GM10248 (cell line): ENCODE data around the gene BET1.

Source experiments
- CTCF ChIA-PET: fragments of 300-600 bp; sonication (Branson Sonifier 250); formaldehyde crosslinking; extraction: SDS; loops from one replicate; lab custom pipeline; 2021; ENCODE audit warnings: antibody characterized with exemption; lab: Yijun Ruan, JAX
- POLR2A ChIA-PET: fragments of 350-650 bp; sonication (Branson Sonifier 250); formaldehyde crosslinking; extraction: SDS; loops from one replicate; lab custom pipeline; 2020; ENCODE audit warnings: antibody characterized with exemption; lab: Yijun Ruan, JAX
- DNase-seq: peaks from one replicate; pipeline ENCODE4 v3.0.0; 2012; ENCODE audit errors: extremely low spot score
- CTCF ChIP-seq: IDR thresholded peaks from 2 replicates; pipeline ENCODE4 v1.5.1; 2012; ENCODE audit warnings: mild to moderate bottlenecking, low read depth; ENCODE audit errors: extremely low read depth, missing control alignments, control extremely low read depth

Gene BET1

DNA sequence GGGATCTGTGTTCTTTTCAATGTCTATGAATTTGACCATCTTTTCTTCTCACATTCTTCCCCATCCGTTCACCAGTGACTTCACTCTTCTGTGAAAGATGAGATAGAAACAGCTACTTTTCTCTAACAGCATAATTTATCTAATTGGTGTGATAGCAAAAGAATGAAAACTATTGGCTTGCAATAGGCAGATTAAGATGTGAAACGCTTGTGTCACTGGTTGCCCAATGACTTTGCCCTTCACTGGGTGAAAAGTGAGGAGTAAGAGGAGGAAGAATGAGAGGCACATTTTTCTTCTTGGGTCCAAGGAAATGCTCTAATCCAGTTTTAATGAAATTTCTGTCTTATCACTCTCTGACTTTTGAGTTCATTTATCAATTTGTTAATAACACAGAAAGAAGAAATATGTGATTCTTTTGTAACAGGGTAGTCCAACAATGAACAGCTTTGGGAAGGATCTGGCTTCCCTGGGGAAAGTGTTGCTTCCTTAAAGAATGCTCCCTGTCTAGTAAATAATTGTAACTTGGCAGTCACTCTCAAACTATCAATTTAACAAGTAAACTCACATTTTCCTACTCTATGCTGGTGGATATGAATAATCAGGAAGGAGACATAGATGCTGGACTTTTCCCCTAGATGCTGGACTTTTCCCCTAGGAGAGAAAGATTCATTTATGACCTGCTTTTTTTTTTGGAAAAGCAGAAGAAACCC is 35.1 kb downstream of the BET1 start:
- POLR2A ChIA-PET = no interaction called here
- no peak for DNase-seq
- no peak for TF ChIP-seq CTCF
- CTCF ChIA-PET = interaction anchor here (1.4 kb wide), 1 partner anchor 9 kb away, joined by 3 read pairs; no protein-coding TSS in a partner anchor

GRCh38 chr7:93964813-93965212 is 39.3 kb downstream of the BET1 start:
- DNase-seq = no peak
- no peak for TF ChIP-seq CTCF
- CTCF ChIA-PET = interaction anchor here (0.9 to 1.4 kb wide), 3 partner anchors 10 to 62 kb away, joined by 3 to 4 read pairs (median 4); no protein-coding TSS in a partner anchor
- POLR2A ChIA-PET = no interaction called here

GRCh38 chr7:93964262-93964661 is 39.9 kb downstream of the BET1 start:
- no peak for DNase-seq
- CTCF ChIA-PET = interaction anchor here (1.4 kb wide), 1 partner anchor 10 kb away, joined by 4 read pairs; no protein-coding TSS in a partner anchor
- POLR2A ChIA-PET = no interaction called here
- TF ChIP-seq CTCF = no peak

DNA sequence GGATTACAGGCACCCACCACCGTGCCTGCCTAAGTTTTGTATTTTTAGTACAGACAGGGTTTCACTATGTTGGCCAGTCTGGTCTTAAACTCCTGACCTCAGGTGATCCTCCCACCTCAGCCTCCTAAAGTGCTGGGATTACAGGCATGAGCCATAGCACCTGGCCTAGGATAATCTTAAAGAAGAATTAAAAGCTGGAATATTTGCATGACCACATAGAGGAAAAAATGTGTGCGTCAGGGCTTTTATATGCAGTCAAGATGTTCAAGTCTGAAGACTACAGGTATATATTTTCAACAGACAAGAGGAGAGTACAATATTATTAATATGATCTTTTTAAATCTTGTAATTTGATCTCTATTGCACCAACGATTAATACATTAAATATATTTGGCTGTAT is 43.2 kb downstream of the BET1 start:
- POLR2A ChIA-PET = no interaction called here
- CTCF ChIA-PET = interaction anchor here (1.6 kb wide), 2 partner anchors 9 to 15 kb away, joined by 4 read pairs; no protein-coding TSS in a partner anchor

DNA sequence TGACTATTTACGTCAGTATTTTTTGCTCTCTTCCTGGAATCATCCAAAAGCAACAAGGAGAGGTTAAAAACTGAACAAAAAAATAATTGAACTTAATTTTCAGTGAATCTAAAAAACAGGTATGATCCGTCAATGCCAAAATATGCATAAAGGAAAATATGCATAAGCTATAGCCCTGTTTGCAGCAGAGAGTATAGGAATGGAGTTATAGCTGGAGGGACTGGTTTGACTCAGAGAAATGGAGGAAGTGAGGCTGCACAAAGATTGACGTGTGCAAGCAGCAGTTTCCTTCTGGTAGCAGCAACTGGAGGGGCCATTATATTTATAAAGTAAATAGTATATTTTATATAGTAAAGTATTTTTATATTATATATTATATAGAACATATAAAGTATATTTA is 45.5 kb downstream of the BET1 start:
- CTCF ChIA-PET = interaction anchor here (1.2 kb wide), 1 partner anchor 10 kb away, joined by 3 read pairs; no protein-coding TSS in a partner anchor
- TF ChIP-seq CTCF = no peak
- no peak for DNase-seq
- POLR2A ChIA-PET = no interaction called here

More for the DNA sequence above, 43.2 kb downstream of the BET1 start:
- TF ChIP-seq CTCF = no peak
- DNase-seq = no peak

- POLR2A ChIA-PET = no interaction called here
- no peak for DNase-seq
- CTCF ChIA-PET = interaction anchor here (1.2 kb wide), 2 partner anchors 10 to 124 kb away, joined by 3 read pairs; no protein-coding TSS in a partner anchor
Measured at GRCh38 chr7:93958216-93958615, 45.9 kb downstream of the BET1 start.

More at GRCh38 chr7:93958216-93958615, 45.9 kb downstream of the BET1 start:
- TF ChIP-seq CTCF = no peak
